ENCODE data around the gene SUDS3. TPM values are rescaled to one million over a fixed set of nuclear protein-coding genes. Genes with fewer than 3 reads are reported as not detected.

The SUDS3 gene
- total RNA-seq, 1 experiment from 2014 or later: 50.5 TPM

DNA sequence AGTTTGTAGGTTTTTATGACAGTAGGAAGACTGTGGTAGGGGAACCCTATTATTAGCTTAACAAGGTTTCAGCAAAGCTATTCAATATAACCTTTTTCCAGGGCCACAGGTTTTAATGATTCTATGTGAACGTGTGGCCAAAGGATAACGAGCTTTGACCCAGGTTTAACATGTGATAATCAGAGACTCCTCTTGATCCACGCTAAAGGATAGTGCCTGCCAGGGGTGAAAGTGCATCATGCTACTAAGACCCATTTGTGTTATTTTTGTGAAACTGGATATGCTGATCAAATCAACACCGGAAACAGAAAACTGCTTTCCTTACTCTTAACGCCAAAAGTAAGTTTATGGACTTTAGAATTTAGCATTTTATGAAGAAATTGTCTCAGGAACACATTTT lies 2.7 kb upstream of the SUDS3 start:
- Histone ChIP-seq H3K18ac (ENCODE audit: insufficient read length, low read depth, low read length) (no peak overlapping the region), H2BK12ac (ENCODE audit: insufficient read length, low read depth, low read length) (no peak overlapping the region), H3K79me2 (ENCODE audit: insufficient read depth, low read length) (peaks cover 8% of the 10 kb centered on the region; the same call in 1 of the 2 replicates), H3K23me2 (ENCODE audit: insufficient read length, low read depth, low read length, poor library complexity, severe bottlenecking) (peaks cover 37% of the 10 kb centered on the region), H4K91ac (ENCODE audit: insufficient read length, low read depth, low read length) (no peak overlapping the region), H4K5ac (ENCODE audit: insufficient read length, low read depth, low read length) (no peak overlapping the region), H4K8ac (replicated peaks; ENCODE audit: insufficient read length, low read depth, low read length) (no peak overlapping the region), H2AK5ac (ENCODE audit: insufficient read length, low read length) (no peak overlapping the region), H3T11ph (ENCODE audit: low read length) (no peak overlapping the region), H3K56ac (ENCODE audit: insufficient read length, low read depth, low read length) (no peak overlapping the region), H4K20me1 (ENCODE audit: control insufficient read depth, insufficient read depth, insufficient read length) (no peaks in the 10 kb centered on the region), H2BK5ac (ENCODE audit: insufficient read length, low read length) (no peak overlapping the region), H3K4me2 (ENCODE audit: insufficient read depth, insufficient read length, low read length) (peak overlapping the region; percentile 56), H3K14ac (ENCODE audit: insufficient read depth, low read length) (no peak overlapping the region), H3K79me1 (ENCODE audit: insufficient read depth, low read depth, low read length, poor library complexity, severe bottlenecking) (peaks cover 7% of the 10 kb centered on the region), H2BK120ac (ENCODE audit: low read depth, low read length, poor library complexity, severe bottlenecking) (no peak overlapping the region), H3K4me1 (ENCODE audit: insufficient read depth, low read length) (peaks cover 3% of the 10 kb centered on the region; the same call in 1 of the 2 replicates), H2AFZ (ENCODE audit: low read length) (no peak overlapping the region), H2BK20ac (ENCODE audit: low read depth, low read length, poor library complexity, severe bottlenecking) (no peak overlapping the region), H3K27me3 (ENCODE audit: insufficient read depth, low read length) (no peaks in the 10 kb centered on the region), H3K9ac (ENCODE audit: extremely low read depth, insufficient read length, low read length) (no peak overlapping the region), H3K9me3 (ENCODE audit: control insufficient read depth, low read depth, low read length) (no peaks in the 10 kb centered on the region), H3K23ac (ENCODE audit: insufficient read length, low read depth, low read length) (no peak overlapping the region), H3K27ac (ENCODE audit: insufficient read length, low read depth, low read length) (no peak overlapping the region), H3K4ac (ENCODE audit: low read depth, low read length) (no peak overlapping the region), H2BK15ac (ENCODE audit: low read depth, low read length) (no peak overlapping the region)
- H3K9me3 Mint-ChIP-seq: no peaks in the 10 kb centered on the region
- TF ChIP-seq, protein P1, sequence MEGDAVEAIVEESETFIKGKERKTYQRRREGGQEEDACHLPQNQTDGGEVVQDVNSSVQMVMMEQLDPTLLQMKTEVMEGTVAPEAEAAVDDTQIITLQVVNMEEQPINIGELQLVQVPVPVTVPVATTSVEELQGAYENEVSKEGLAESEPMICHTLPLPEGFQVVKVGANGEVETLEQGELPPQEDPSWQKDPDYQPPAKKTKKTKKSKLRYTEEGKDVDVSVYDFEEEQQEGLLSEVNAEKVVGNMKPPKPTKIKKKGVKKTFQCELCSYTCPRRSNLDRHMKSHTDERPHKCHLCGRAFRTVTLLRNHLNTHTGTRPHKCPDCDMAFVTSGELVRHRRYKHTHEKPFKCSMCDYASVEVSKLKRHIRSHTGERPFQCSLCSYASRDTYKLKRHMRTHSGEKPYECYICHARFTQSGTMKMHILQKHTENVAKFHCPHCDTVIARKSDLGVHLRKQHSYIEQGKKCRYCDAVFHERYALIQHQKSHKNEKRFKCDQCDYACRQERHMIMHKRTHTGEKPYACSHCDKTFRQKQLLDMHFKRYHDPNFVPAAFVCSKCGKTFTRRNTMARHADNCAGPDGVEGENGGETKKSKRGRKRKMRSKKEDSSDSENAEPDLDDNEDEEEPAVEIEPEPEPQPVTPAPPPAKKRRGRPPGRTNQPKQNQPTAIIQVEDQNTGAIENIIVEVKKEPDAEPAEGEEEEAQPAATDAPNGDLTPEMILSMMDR (conservative IDR thresholded peaks at IDR 0.05): no peak
- no peaks in the 10 kb centered on the region; a peak in 1 of 7 replicates for H3K36me3 Mint-ChIP-seq (ENCODE audit: insufficient read depth in 1 of 3, low read depth in 3 of 3)
- WGBS (ENCODE audit: extremely low coverage, insufficient read length, low lambda C conversion rate): no CpG with 5 or more reads among the region's 5 CpGs
- H3K27ac Mint-ChIP-seq: peak overlapping the region in 1 of 3 experiments; percentile 91; a peak in 1 of 7 replicates
- peaks cover 37 to 41% of the 10 kb centered on the region in 2 experiments for H3K4me1 Mint-ChIP-seq
- DNase-seq: no peak
- H3K27me3 Mint-ChIP-seq (ENCODE audit: low read depth): peaks cover 29% of the 10 kb centered on the region
- peak overlapping the region; percentile 86 to 97 for H3K4me3 Mint-ChIP-seq
